WTC11 (cell line): ENCODE results near the gene CCNG1. TPM values are rescaled to one million over a fixed set of nuclear protein-coding genes. Genes with fewer than 3 reads are reported as not detected.
A peak's percentile ranks its signal among the peaks of the same experiment; 100 is the strongest.

Experiments
- ATAC-seq: fragments of 200-7000 bp; cut with Tn5 transposase; 2 replicates; pipeline ENCODE4 v1.10.0; 2021; ENCODE audit warnings: mild to moderate bottlenecking, moderate library complexity
- CTCF ChIA-PET: fragments of 300-600 bp; sonication (Branson Sonifier 250); formaldehyde crosslinking; loops from one replicate; lab custom pipeline; 2021; ENCODE audit warnings: antibody characterized with exemption; lab: Charles Lee
- POLR2A ChIA-PET: fragments of 350-600 bp; sonication (Branson Sonifier 250); formaldehyde crosslinking; loops from one replicate; lab custom pipeline; 2021; ENCODE audit warnings: antibody characterized with exemption; lab: Charles Lee
- DNase-seq: peaks from one replicate; pipeline ENCODE4 v3.0.0; 2021; ENCODE audit warnings: low spot score
- H3K27ac Mint-ChIP-seq: 2 replicates; pipeline ENCODE4 v1.8.0; 2021; ENCODE audit warnings: mixed read lengths
- H3K27me3 Mint-ChIP-seq: 2 replicates; pipeline ENCODE4 v1.8.0; 2021; ENCODE audit warnings: low read depth, mild to moderate bottlenecking, moderate library complexity, mixed read lengths
- H3K36me3 Mint-ChIP-seq: 2 replicates; pipeline ENCODE4 v1.8.0; 2021; ENCODE audit warnings: mixed read lengths
- H3K4me1 Mint-ChIP-seq: 2 replicates; pipeline ENCODE4 v1.8.0; 2022; ENCODE audit warnings: mixed read lengths
- H3K4me3 Mint-ChIP-seq: 2 replicates; pipeline ENCODE4 v1.8.0; 2021; ENCODE audit warnings: mild to moderate bottlenecking, moderate library complexity, mixed read lengths
- H3K9me3 Mint-ChIP-seq: 2 replicates; pipeline ENCODE4 v1.8.0; 2021; ENCODE audit warnings: mixed read lengths
- ARID4B ChIP-seq: sonication (generic); formaldehyde crosslinking; IDR thresholded peaks from 2 replicates; pipeline ENCODE4 v1.8.0; 2023; ENCODE audit warnings: missing genetic modification reagents, mild to moderate bottlenecking, borderline replicate concordance
- ESRRA ChIP-seq: sonication (generic); formaldehyde crosslinking; IDR thresholded peaks from 2 replicates; pipeline ENCODE4 v1.8.1; 2022; ENCODE audit warnings: mild to moderate bottlenecking, missing genetic modification reagents, borderline replicate concordance
- FOXK1 ChIP-seq: sonication (generic); formaldehyde crosslinking; IDR thresholded peaks from 2 replicates; pipeline ENCODE4 v1.8.0; 2022; ENCODE audit warnings: mild to moderate bottlenecking, moderate library complexity, missing genetic modification reagents
- HMGA2 ChIP-seq: fragments of 250-450 bp; sonication (Bioruptor Pico); IDR thresholded peaks from 2 replicates; pipeline ENCODE4 v1.4.0; 2021; ENCODE audit warnings: mild to moderate bottlenecking, moderate library complexity
- JUN ChIP-seq: sonication (generic); formaldehyde crosslinking; IDR thresholded peaks from 2 replicates; pipeline ENCODE4 v1.8.0; 2023; ENCODE audit warnings: mild to moderate bottlenecking, missing genetic modification reagents
- MYBL2 ChIP-seq: sonication (generic); formaldehyde crosslinking; IDR thresholded peaks from 2 replicates; pipeline ENCODE4 v1.8.1; 2023; ENCODE audit warnings: mild to moderate bottlenecking, moderate library complexity, missing genetic modification reagents
- RELA ChIP-seq: sonication (generic); formaldehyde crosslinking; IDR thresholded peaks from 2 replicates; pipeline ENCODE4 v1.8.1; 2022; ENCODE audit warnings: missing genetic modification reagents, mild to moderate bottlenecking, borderline replicate concordance
- SMAD4 ChIP-seq: sonication (generic); formaldehyde crosslinking; IDR thresholded peaks from 2 replicates; pipeline ENCODE4 v1.8.0; 2022; ENCODE audit warnings: mild to moderate bottlenecking, missing genetic modification reagents
- STAT6 ChIP-seq: sonication (generic); formaldehyde crosslinking; conservative IDR thresholded peaks from 2 replicates; pipeline ENCODE4 v1.8.1; 2023; ENCODE audit warnings: mild to moderate bottlenecking, low read depth, missing genetic modification reagents, moderate library complexity
- ZBTB21 ChIP-seq: sonication (generic); formaldehyde crosslinking; IDR thresholded peaks from 2 replicates; pipeline ENCODE4 v1.8.1; 2023; ENCODE audit warnings: mild to moderate bottlenecking, missing genetic modification reagents, borderline replicate concordance
- ZNF219 ChIP-seq: sonication (generic); formaldehyde crosslinking; IDR thresholded peaks from 2 replicates; pipeline ENCODE4 v1.8.0; 2023; ENCODE audit warnings: missing genetic modification reagents, mild to moderate bottlenecking, borderline replicate concordance
- ZNF532 ChIP-seq: fragments of 250-450 bp; sonication (Bioruptor Pico); IDR thresholded peaks from 2 replicates; pipeline ENCODE4 v1.9.0; 2021; ENCODE audit warnings: mild to moderate bottlenecking, borderline replicate concordance
- ZSCAN18 ChIP-seq: fragments of 250-450 bp; sonication (Bioruptor Pico); IDR thresholded peaks from 2 replicates; pipeline ENCODE4 v2.1.2; 2022; ENCODE audit warnings: mild to moderate bottlenecking, moderate library complexity
- total RNA-seq: library from RNA; stranded (reverse); gene quantifications from 3 replicates; pipeline ENCODE4 v1.2.3, GENCODE V29; 2021

CCNG1 gene
- total RNA-seq, 1 experiment from 2014 or later: 433 TPM

- TF ChIP-seq ZNF532 (CRISPR knock-in tag) (0 out of 2 replicates have a peak, but pooled peaks have one; percentile 24), STAT6 (CRISPR knock-in tag) (no peak), ARID4B (no peak), ESRRA (CRISPR knock-in tag) (peak; percentile 58; the same call in 1 of the 2 replicates), FOXK1 (CRISPR knock-in tag) (0 out of 2 replicates have a peak, but pooled peaks have one; percentile 39), HMGA2 (no peak), ZBTB21 (CRISPR knock-in tag) (0 out of 2 replicates have a peak, but pooled peaks have one; percentile 27)
Measured at GRCh38 chr5:163460562-163461171, 23.3 kb downstream of the CCNG1 start, which contains the start of gene HMMR (continued).

- Mint-ChIP-seq H3K27ac (no peak overlapping the region), H3K9me3 (no peaks in the 10 kb centered on the region), H3K27me3 (peaks cover 3% of the 10 kb centered on the region), H3K36me3 (peaks cover 31% of the 10 kb centered on the region), H3K4me1 (peaks cover 14% of the 10 kb centered on the region), H3K4me3 (no peak overlapping the region)
- ChIA-PET CTCF (no interaction called here), POLR2A (no interaction called here)
- ATAC-seq (no peak), DNase-seq (no peak)
- TF ChIP-seq MYBL2 (CRISPR knock-in tag): no peak
- no peak for TF ChIP-seq ZSCAN18 (CRISPR knock-in tag)
- TF ChIP-seq JUN (CRISPR knock-in tag): no peak
- no peak for TF ChIP-seq RELA
- no peak for TF ChIP-seq ARID4B
- TF ChIP-seq ZNF219: no peak
- TF ChIP-seq SMAD4 (CRISPR knock-in tag): no peak
Measured at GRCh38 chr5:163463063-163463435, 25.7 kb downstream of the CCNG1 start.
